A673 (cell line): ENCODE results near the gene PBRM1.

Experiments
- CTCF ChIP-seq: fragments of 300-800, 200-600 bp; sonication (generic); conservative IDR thresholded peaks from 2 replicates; pipeline ENCODE4 v1.5.1; 2017; ENCODE audit warnings: low read depth, mild to moderate bottlenecking, antibody characterized with exemption, low read length, moderate library complexity, mixed read lengths
- EZH2 ChIP-seq: fragments of 200-600 bp; sonication (generic); IDR thresholded peaks from 2 replicates; pipeline ENCODE4 v1.6.1; 2017; ENCODE audit warnings: borderline replicate concordance, low read depth, mild to moderate bottlenecking, mixed read lengths, antibody characterized with exemption, low read length; ENCODE audit not compliant: poor library complexity, severe bottlenecking

GRCh38 chr3:52645549-52645948 lies 40.2 kb downstream of the PBRM1 start:
- TF ChIP-seq EZH2 (no peak), CTCF (no peak)
